ENCODE measurements around the gene VPS39.

The VPS39 gene

DNA sequence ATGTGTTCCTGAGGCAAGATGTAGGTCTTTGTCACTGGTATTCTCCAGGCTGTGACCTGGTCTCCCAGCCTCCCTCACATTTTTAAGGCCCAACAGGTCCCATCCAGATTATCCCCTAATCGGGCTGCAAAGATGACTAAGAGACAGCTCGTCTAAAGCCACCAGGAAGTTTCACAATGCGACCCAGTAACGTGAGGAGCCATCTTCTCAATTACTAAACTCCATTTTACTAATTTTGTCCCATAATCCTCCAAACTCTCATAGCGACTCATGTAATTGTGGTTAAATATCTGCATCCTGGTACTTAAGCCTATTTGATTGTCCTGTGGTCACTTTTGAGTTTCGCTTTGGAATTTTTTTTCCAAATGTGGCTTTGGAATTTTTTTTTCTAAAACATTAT, 43.0 kb downstream of the VPS39 start:
- ChIA-PET POLR2A (no interaction called here), CTCF (no interaction called here)
- Histone ChIP-seq H3K9me3 (ENCODE audit: control insufficient read depth, insufficient read depth, low read depth, low read length) (no peaks in the 10 kb centered on the region), H3K36me3 (ENCODE audit: control insufficient read depth in 2 of 2, insufficient read depth in 1 of 2, low read length in 2 of 2) (peaks cover 6 to 97% of the 10 kb centered on the region in 2 experiments), H3K4me1 (ENCODE audit: control insufficient read depth, insufficient read depth, low read length) (no peaks in the 10 kb centered on the region), H3K4me3 (ENCODE audit: low read depth, low read length) (no peak overlapping the region), H3K27ac (ENCODE audit: extremely low read depth, low read depth, low read length) (no peak overlapping the region)
- TF ChIP-seq ZNF121 (tag by site-specific recombination; IDR thresholded peaks at IDR 0.05), result no peak
- TF ChIP-seq ZNF544 (tag by site-specific recombination; IDR thresholded peaks at IDR 0.05), result no peak
- TF ChIP-seq ZNF133 (tag by site-specific recombination; IDR thresholded peaks at IDR 0.05), result no peak
- no peak for TF ChIP-seq PBX3 (CRISPR knock-in tag; IDR thresholded peaks at IDR 0.05)
- no peak for TF ChIP-seq ZNF157 (tag by site-specific recombination; IDR thresholded peaks at IDR 0.05)
- TF ChIP-seq, protein P1, sequence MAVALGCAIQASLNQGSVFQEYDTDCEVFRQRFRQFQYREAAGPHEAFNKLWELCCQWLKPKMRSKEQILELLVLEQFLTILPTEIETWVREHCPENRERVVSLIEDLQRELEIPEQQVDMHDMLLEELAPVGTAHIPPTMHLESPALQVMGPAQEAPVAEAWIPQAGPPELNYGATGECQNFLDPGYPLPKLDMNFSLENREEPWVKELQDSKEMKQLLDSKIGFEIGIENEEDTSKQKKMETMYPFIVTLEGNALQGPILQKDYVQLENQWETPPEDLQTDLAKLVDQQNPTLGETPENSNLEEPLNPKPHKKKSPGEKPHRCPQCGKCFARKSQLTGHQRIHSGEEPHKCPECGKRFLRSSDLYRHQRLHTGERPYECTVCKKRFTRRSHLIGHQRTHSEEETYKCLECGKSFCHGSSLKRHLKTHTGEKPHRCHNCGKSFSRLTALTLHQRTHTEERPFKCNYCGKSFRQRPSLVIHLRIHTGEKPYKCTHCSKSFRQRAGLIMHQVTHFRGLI (tag by site-specific recombination; IDR thresholded peaks at IDR 0.05), result no peak
- no peak for TF ChIP-seq ZNF114 (tag by site-specific recombination; IDR thresholded peaks at IDR 0.05)
- no peak for TF ChIP-seq ZNF391 (tag by site-specific recombination; IDR thresholded peaks at IDR 0.05; ENCODE audit: borderline replicate concordance, low read depth)
- TF ChIP-seq, protein P2, sequence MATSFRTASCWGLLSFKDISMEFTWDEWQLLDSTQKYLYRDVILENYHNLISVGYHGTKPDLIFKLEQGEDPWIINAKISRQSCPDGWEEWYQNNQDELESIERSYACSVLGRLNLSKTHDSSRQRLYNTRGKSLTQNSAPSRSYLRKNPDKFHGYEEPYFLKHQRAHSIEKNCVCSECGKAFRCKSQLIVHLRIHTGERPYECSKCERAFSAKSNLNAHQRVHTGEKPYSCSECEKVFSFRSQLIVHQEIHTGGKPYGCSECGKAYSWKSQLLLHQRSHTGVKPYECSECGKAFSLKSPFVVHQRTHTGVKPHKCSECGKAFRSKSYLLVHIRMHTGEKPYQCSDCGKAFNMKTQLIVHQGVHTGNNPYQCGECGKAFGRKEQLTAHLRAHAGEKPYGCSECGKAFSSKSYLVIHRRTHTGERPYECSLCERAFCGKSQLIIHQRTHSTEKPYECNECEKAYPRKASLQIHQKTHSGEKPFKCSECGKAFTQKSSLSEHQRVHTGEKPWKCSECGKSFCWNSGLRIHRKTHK (tag by site-specific recombination; IDR thresholded peaks at IDR 0.05), result no peak
- no peak for TF ChIP-seq ATF2 (tag by site-specific recombination; IDR thresholded peaks at IDR 0.05; ENCODE audit: low read depth)
- TF ChIP-seq ZNF433 (tag by site-specific recombination; IDR thresholded peaks at IDR 0.05; ENCODE audit: low read depth), result no peak
- TF ChIP-seq ZNF571 (tag by site-specific recombination; IDR thresholded peaks at IDR 0.05), result no peak
- TF ChIP-seq ZNF521 (tag by site-specific recombination; IDR thresholded peaks at IDR 0.05), result no peak
- no peak for TF ChIP-seq MYNN (tag by site-specific recombination; IDR thresholded peaks at IDR 0.05; ENCODE audit: borderline replicate concordance)
- TF ChIP-seq ZNF529 (tag by site-specific recombination; IDR thresholded peaks at IDR 0.05; ENCODE audit: insufficient replicate concordance), result no peak

- POLR2A ChIA-PET, result no interaction called here
- no peak overlapping the region for H3K27ac ChIP-seq (ENCODE audit: extremely low read depth, low read depth, low read length)
- CTCF ChIA-PET, result no interaction called here
- H3K4me1 ChIP-seq (ENCODE audit: control insufficient read depth, insufficient read depth, low read length), result no peaks in the 10 kb centered on the region
- H3K9me3 ChIP-seq (ENCODE audit: control insufficient read depth, insufficient read depth, low read depth, low read length), result no peaks in the 10 kb centered on the region
- no peak overlapping the region for H3K4me3 ChIP-seq (ENCODE audit: low read depth, low read length)
- H3K36me3 ChIP-seq (ENCODE audit: control insufficient read depth in 2 of 2, insufficient read depth in 1 of 2, low read length in 2 of 2), result peaks cover 2 to 98% of the 10 kb centered on the region in 2 experiments
- TF ChIP-seq INSM2 (tag by site-specific recombination; IDR thresholded peaks at IDR 0.05) (no peak), TRIM28 (IDR thresholded peaks at IDR 0.05; ENCODE audit: borderline replicate concordance, low read length) (no peak), ZNF169 (tag by site-specific recombination; IDR thresholded peaks at IDR 0.05) (no peak), ZNF837 (tag by site-specific recombination; IDR thresholded peaks at IDR 0.05) (no peak), ZNF223 (tag by site-specific recombination; IDR thresholded peaks at IDR 0.05) (no peak)
- TF ChIP-seq, protein P3, sequence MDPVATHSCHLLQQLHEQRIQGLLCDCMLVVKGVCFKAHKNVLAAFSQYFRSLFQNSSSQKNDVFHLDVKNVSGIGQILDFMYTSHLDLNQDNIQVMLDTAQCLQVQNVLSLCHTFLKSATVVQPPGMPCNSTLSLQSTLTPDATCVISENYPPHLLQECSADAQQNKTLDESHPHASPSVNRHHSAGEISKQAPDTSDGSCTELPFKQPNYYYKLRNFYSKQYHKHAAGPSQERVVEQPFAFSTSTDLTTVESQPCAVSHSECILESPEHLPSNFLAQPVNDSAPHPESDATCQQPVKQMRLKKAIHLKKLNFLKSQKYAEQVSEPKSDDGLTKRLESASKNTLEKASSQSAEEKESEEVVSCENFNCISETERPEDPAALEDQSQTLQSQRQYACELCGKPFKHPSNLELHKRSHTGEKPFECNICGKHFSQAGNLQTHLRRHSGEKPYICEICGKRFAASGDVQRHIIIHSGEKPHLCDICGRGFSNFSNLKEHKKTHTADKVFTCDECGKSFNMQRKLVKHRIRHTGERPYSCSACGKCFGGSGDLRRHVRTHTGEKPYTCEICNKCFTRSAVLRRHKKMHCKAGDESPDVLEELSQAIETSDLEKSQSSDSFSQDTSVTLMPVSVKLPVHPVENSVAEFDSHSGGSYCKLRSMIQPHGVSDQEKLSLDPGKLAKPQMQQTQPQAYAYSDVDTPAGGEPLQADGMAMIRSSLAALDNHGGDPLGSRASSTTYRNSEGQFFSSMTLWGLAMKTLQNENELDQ (tag by site-specific recombination; IDR thresholded peaks at IDR 0.05; ENCODE audit: low read depth), result no peak
- TF ChIP-seq, protein P4, sequence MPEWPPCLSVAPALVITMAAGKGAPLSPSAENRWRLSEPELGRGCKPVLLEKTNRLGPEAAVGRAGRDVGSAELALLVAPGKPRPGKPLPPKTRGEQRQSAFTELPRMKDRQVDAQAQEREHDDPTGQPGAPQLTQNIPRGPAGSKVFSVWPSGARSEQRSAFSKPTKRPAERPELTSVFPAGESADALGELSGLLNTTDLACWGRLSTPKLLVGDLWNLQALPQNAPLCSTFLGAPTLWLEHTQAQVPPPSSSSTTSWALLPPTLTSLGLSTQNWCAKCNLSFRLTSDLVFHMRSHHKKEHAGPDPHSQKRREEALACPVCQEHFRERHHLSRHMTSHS (tag by site-specific recombination; IDR thresholded peaks at IDR 0.05), result no peak
- TF ChIP-seq, protein P5, sequence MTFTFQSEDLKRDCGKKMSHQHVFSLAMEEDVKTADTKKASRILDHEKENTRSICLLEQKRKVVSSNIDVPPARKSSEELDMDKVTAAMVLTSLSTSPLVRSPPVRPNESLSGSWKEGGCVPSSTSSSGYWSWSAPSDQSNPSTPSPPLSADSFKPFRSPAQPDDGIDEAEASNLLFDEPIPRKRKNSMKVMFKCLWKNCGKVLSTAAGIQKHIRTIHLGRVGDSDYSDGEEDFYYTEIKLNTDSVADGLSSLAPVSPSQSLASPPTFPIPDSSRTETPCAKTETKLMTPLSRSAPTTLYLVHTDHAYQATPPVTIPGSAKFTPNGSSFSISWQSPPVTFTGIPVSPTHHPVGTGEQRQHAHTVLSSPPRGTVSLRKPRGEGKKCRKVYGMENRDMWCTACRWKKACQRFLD (tag by site-specific recombination; IDR thresholded peaks at IDR 0.05), result no peak
These were observed 44.1 kb downstream of the VPS39 start for GRCh38 chr15:42163947-42164550.
